ENCODE measurements around the gene PDIK1L.
A peak's percentile ranks its signal among the peaks of the same experiment; 100 is the strongest.

PDIK1L gene

DNA sequence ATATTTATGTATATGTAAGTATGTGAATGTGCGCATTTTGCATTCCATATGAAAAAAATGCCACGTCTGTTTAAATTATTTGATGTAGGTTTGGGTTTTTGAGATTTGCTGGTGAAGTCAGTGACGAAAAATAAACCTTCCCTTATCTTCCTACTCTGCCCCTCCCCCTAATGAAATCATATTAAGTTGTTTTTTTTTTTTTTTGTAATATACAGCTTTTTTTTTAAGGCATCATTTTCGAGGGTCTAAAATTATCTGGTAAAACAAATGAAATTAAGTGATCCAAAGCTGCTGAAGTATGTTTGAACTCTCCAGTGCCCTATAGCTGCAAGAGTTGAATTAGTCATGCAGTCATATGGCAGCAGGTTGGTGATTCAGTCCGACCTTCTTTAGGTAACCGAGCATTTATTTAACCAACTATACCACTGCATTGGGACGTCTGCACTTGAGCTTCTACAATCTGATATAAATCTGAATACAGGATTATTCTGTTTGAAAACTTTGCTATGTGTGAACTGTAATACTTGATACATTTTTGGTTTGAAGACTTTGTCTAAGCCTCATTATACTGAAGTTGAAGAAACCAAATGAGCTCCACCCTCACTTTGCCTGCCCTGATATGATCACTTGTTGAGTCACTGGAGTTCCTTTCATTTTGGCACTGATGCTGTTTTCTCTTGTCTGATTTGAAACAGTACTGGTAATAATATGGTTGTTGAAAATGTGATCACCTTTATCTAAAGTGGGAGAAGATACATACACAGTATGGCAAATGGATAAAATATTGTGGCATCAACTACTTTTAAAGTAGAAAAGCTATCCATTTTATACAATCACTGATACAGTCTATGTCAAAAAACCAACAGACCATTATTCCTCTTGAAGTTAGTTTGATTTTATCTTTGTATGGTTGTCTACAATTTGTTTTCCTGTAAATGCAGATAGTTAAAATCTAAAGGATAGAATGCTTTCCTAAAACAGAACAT lies 11.7 kb downstream of the PDIK1L start:
- no peak for DNase-seq

DNA sequence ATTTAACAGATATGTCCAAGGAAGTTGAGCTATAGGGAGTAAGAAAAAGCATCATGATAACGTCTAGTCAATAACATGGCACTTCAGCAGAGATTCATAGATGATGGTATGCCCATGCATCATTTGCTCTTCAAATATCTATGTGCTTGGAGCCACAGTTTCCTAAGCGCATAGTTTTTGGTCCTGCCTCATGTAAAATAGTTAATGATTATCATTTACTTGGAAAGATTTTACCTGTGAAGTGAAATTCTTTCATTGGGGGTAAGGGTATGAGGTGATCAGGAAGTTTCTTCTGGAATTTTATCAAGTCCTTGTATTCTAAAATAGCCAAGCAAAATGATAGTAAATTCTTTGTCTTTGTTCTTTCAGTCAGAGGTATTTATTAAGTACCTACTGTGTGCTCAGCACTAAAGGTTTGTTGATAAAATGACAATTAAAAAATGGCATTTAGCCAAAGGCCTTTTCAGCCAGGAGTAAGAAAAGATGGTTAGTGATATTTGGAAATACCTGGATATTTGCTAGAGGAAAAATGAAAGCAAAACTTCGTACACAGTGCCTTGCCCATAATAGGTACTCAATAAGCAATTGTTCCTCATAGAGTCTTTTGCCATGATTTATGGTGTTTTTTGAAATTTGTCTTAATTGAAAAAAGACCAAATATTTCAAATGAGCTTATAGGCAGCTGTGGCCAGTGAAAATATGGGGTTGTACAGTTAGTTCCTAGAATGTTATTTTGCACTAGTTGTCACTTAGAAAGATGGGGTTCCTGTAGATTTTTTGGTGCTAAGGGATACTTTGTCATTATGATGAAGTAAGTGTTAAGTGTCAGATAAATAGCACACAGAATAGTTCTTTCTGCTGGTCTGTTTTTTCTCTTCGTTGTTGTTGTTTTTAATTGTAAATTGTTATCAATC lies 13.1 kb downstream of the PDIK1L start:
- DNase-seq, result no peak

DNA sequence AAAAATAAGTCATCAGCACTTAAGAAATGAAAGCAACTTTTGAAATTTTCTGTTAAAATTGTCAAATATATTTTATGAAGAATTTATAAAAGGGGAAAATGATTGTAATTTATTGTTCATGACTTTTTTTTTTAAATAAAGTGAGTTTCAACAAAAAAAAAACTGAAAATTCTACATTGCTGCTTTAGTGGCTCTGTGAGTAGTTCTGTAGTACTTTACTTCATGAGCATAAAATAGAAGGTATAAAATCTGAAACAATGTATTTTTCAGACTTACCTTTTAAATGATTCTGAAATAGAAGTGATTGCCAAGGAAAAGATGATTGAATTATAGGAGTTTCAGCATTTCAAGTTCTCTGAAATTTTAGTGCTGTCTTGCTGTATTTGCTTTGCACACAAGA lies 13.8 kb downstream of the PDIK1L start:
- DNase-seq, result no peak

DNA sequence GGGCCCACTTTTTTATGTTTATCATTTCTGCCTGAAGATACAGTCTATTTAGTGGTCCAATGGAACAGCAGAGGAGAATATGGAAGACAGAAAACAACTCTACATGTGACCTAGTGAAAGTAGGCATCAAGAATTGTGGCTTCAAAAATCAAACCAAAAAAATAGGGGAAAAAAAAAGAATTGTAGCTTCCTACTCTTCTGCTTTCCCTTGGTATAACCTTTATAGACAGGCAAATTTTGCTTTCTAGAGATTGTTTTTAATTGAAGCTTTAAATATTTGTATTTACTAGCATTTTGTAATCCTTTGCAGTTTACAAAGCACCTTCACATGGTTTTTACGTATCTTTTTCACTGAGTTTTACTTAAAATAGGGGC lies 14.3 kb downstream of the PDIK1L start:
- DNase-seq, result no peak

DNA sequence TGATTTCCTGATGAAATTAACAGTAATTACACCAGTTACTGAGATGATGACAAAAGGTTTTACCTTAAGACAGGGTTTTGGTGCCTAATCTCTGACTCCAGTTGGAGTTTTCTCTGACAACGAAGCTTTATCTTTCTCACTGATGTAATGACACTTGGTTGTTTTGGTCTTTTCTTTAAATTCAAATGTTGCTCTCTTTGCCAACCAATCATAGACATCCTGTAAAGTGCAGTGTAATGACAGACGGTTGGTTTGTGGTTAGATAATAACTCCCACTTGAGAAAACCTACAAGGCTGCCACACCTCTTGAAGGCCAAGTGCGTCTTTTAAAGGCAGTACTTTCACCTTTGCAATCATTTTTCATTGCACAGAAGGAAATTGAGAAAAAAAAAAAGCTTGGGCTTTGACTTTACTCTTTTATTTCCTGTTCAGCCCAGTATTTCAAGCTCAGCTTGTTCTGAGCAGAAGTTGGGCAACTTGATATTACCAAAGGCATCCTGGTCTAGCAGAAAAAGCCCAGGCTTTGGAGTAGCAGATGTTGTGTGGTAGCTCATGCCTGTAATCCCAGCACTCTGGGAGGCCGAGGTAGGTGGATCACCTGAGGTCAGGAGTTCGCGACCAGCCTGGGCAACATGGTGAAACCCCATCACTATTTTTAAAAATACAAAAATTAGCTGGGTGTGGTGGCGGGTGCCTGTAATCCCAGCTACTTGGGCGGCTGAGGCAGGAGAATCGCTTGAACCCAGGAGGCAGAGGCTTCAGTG lies 14.9 kb downstream of the PDIK1L start:
- DNase-seq, result no peak

DNA sequence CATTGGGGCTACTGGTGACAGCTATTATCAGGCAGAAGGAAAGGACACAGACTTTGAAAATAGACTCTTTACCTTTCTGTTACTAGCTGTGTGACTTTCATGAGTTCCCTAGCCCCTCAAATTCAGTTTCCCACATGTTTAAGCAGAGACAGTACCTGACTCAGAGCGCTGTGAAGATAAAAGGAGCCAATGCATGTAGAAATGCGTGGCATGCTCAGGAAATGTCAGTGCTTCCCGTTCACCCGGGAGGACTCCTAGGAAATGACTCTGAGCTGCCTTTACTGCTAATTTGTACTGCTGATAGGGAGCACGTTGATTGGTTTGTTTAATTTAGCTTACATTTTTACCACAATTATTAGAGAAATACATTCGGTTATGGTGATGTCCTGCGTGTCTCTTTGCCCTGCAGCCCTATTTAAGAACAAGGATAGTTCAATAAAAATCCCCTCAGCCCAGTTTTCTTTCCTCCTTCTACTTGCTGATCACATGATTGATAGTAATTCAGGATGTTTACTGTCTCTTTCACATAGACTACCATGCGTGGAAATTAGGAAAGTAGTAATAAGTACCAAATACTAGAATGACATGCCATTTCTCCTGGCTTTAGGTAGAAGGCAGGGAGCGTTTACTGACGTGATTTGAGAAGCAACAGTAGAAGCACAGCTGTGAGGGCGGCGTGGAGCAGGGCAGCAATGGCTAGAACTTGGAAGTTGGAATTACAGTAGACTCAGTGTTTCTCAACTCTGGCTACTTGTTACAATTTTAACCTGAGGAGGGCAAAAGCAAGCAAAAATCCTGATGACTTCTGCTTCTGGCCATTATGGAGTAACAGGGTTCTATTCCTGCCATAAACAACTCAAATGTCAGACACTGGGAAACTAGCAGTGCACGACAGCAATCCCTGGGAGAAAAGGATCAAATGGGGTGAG lies 15.9 kb downstream of the PDIK1L start:
- DNase-seq, result no peak

DNA sequence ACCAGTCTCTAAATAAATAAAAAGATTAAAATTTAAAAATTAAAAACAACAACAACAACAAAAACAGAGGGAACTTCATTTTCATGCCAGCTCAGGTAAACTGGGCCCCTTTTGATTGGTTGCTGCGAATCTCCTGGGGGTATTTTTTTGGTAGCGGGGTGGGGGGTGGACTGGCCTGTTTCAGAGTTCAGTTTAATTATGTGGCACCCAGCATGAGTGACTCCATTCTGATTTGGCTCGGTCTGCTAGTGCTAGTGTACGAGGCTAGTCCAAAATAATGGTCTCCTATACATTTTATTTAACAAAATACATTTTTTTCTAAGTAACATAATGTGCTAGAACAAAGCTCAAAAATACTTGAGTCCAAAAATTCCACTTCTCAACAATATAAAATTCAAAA lies 18.2 kb downstream of the PDIK1L start:
- DNase-seq, result no peak

DNA sequence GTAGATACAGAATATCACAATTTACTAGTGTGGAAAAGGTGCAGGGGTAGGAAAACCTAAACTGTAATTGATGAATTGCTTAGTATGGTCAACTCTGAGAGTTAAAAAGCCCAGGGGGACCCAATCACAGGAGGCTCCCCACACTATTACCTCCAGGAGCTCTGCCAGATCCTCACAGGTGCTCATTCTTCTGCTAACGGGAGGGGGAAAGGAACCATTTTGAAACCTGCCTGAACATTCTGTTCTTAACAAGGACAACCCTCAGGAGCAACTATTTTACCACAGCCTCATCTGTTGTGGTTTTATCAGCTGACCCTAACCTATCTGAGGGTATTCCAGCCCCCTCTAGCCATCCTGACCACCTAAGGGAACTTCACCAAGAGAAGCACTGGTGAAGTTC lies 19.1 kb downstream of the PDIK1L start:
- no peak for DNase-seq

DNA sequence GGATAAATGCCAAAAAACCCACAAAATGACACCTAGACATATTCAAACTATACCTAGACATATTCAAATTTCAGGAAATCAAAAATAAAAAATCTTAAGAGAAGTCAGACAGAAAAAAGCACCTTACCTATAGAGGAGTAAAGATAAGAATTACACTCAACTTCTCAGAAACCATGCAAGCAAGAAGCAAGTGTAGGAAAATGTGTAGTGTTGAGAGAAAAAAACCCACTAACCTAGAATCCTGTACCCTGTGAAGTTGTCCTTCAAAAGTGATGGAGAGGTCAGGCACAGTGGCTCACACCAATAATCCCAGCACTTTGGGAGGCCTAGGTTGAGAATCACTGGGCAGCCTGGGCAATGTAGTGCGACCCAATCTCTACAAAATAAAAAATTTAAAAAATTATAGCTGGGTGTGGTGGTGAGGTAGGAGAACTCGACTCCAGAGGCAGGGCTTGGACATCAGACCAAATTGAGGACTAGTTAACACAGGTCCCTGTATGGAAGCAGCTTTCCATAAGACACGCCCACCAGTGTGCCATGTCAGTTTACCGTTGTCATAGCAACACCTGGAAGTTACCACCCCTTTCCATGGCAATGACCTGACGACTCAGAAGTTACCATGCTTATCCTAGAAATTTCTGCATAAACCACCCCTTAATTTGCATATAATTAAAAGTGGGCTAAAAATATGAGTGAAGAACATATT lies 20.7 kb downstream of the PDIK1L start:
- no peak for DNase-seq

DNA sequence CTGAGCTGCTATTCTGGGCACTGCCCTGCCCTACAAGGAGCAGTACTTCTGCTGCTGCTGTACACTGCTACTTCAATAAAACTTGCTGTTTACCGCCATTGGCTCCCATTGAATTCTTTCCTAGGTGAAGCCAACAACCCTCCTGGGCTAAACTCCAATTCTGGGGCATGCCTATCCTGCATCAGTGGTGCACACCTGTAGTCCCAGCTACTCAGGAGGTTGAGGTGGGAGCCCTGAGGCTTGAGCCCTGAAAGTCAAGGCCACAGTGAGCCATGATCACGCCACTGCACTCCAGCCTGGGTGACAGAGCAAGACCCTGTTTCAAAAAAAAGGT lies 21.2 kb downstream of the PDIK1L start:
- no peak for DNase-seq

DNA sequence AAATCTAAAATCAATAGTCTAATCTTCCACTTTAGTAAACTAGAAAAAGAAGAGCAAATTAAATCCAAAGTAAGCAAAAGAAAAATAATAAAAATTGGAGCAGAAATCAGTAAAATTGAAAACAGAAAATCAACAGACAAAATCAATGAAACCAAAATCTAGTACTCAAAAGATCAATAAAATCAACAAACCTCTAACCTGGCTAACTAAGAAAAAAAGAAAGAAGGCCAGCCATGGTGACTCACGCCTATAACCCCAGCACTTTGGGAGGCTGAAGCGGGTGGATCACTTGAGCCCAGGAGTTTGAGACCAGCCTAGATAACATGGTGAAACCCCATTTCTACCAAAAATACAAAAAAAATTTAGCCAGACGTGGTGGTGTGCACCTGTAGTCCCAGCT lies 22.8 kb downstream of the PDIK1L start:
- DNase-seq, result no peak

DNA sequence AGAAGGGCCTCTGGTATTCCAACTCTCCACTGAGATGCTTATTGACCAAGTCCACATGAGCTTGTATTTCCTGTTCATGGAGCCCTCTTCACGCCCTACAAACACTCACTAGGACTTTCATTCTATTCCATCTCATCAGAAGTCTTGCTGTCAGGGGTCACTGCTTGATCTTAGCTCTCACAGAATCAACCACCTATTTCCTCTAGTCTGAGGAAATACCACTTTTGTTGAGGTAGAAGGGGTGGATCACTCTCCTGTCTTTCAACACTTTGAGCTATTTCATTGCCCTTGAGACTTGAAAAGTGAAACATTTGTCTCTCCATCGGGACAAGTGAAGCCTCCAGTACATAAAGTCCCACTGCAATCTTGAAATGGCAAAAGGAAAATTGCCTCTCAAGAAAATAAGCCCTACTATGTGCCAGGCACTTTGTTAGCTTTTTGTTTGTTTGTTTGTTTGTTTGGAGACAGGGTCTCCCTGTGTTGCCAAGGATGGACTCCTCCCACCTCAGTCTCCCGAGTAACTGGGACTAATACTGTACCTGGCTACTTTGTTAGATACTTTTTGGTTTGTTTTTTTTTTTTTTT lies 27.4 kb downstream of the PDIK1L start:
- DNase-seq, result no peak

DNA sequence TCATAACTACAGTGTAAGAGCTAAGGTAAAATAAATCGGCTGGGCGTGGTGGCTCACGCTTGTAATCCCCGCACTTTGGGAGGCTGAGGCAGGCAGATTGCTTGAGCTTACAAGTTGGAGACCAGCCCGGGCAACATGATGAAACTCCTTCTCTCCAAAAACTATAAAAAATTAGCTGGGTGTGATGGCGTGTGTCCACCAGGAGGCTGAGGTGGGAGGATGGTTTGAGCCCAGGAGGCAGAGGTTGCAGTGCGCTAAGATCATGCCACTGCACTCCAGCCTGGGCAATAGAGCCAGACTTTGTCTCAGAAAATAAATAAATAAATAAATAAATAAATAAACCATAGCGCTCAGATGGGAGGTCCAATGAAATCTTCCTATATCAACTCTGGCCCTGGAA lies 30.5 kb downstream of the PDIK1L start:
- DNase-seq, result no peak

DNA sequence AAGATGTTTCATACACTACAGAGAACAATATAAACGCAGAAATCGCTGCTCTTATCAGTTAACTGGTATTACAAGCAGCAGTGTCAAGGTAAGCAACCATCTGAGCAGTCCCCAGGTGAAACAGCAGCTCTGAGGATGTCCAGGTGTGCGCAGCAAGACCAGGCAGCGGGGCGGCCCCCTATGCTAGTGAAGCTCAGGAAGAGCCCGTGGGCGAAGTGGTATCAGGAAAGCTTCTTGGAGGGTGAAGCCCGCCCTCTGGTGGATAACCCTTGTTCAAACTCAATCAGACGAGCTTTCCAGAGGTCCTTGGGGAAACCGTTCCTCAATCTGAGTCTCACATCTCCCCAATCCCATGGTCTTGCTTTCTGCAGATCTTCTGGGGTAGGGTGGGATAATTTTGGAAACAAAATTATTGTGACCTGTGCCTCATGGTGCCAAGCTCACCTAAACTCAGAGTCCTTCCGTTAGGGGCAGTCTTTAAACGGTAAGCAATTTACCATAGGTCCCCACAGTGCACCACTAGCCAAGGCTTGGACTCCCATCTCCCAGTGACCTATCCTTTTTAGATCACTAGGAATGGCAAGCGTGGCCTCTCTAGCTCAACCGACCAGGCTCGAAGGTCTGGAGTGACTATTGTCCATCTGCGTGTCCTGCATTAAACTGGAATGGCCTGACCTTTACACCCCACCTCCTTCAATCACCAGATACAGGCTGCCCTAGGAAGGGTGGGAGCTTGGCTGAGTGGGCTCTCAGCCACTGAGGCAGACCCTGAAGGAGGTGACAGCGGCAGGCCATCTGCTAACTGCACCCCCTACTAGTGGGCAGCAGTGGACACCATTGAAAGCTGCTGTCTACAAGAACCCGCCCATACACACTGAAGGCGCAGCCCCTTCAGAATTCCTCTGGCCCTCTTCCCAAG lies 33.7 kb downstream of the PDIK1L start:
- peak in 12 of 14 donors; percentile 25 to 76 (median 45) for DNase-seq

DNA sequence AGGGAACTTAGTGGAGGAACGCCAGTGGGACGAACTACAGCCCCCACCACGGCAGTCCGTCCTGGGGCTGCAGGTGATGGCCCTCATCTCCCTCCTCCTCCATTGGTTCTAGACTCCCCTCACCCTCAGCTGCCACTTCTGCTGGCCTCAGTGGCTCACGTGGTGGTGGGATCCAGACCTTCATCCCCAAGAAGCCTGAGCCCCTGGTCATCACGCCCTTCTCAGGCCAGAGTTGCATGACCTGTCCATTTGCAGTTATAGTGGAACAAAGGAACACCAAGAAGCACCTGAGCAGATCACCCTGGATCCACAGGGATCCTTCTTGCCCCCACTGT lies 34.3 kb downstream of the PDIK1L start:
- DNase-seq, result no peak

DNA sequence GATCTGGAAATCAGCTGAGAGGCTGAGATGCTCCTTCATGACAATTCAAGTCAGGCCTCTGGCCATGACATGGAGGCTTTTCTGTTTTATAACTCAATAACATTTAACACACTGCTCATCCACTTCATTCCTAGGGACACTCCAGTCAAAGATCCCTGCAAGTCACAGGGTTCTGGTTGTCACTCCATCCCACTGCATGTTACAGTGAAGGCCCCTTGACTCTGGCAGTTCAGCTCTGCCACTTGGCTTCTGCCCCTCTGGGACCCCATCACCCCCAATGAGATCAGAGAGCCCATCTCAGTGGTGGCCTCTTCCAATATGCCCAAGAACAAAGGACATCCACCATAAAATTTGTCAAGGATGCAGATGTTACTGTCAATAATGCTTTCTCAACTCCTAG lies 37.3 kb downstream of the PDIK1L start:
- DNase-seq, result no peak

DNA sequence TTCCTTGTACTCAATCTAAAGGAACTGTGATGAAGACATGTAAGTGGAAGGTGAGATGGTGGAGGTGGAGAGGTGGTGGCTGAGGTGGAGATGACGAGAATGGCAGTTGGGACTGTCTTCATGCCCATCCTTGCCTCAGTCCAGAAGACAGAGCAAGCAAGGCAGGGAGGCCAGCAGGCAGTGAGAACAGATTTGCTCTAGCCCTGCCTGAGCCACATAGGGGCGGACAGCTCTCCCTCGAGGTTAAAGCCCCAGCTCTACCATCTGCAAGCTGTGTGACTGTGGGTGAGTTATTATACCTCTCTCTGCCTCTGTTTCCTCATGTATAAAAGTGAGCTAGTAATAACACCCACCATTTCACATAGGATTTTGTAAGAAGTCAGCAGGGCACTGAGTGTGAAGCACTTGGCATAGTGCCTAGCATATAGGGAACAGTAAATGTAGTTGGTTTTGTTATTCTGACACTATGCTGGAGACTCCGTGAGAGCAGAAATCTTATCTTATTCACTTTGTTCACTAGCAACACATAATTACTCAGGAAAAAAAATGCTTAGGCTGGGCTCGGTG lies 42.4 kb downstream of the PDIK1L start:
- DNase-seq, result no peak

DNA sequence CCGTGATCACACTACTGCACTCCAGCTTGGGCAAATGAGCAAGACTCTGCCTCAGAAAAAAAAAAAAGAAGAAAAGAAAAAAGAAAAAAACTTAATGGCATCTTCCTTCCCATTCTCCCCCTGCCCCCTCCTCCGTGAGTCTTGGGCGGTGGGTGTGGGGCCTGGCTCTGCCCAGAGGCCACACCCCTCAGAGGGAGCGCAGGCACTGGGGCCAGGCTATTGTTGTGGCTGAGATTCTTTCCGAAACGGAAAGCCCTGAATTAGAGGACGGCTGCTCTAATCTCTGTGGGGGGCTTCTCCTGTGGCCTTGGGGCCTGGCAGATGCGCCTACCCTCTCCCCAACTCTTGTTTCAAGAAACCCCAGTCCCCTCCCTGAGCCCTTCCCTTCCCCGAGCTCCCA lies 43.1 kb downstream of the PDIK1L start:
- DNase-seq, result no peak

Data from C1 segment of cervical spinal cord (tissue), 14 donors.